HCT116 (cell line): ENCODE results near the gene EPS8.

ENCODE experiments used
- EZH2 ChIP-seq: fragments of 200-600 bp; sonication (generic); IDR thresholded peaks from 2 replicates; pipeline ENCODE4 v1.6.1; 2017; ENCODE audit warnings: antibody characterized with exemption, mixed run types
- EZH2phosphoT487 ChIP-seq: fragments of 200-600 bp; IDR thresholded peaks from 2 replicates; pipeline ENCODE4 v1.6.1; 2018; ENCODE audit warnings: antibody characterized with exemption, borderline replicate concordance
- POLR2A ChIP-seq: IDR thresholded peaks from 2 replicates; pipeline ENCODE4 v1.7.0; 2011; ENCODE audit warnings: borderline replicate concordance; ENCODE audit not compliant: insufficient read depth, insufficient read length; ENCODE audit errors: extremely low read depth
- POLR2AphosphoS5 ChIP-seq: IDR thresholded peaks from 2 replicates; pipeline ENCODE4 v1.6.1; 2011; ENCODE audit warnings: mild to moderate bottlenecking, low read depth, low read length, moderate library complexity
- TCF7L2 ChIP-seq: IDR thresholded peaks from 2 replicates; pipeline ENCODE4 v1.7.0; 2011; ENCODE audit warnings: borderline replicate concordance, inconsistent platforms; ENCODE audit not compliant: insufficient read depth, insufficient read length; ENCODE audit errors: extremely low read depth
- TF ChIP-seq, protein P1 (sequence below), 3 experiments: fragments of 200-600 bp in 1 of 3; sonication (generic) in 1 of 3; IDR thresholded peaks in 2 of 3; conservative IDR thresholded peaks in 1 of 3; 2 replicates each; pipeline ENCODE4 v1.5.1; 2012 to 2017; ENCODE audit warnings: low read depth in 2 of 3, low read length in 2 of 3, antibody characterized with exemption in 1 of 3, borderline replicate concordance in 1 of 3, control low read depth in 1 of 3, mild to moderate bottlenecking in 1 of 3, mixed read lengths in 1 of 3, mixed run types in 1 of 3, moderate library complexity in 1 of 3; ENCODE audit not compliant: insufficient read depth in 1 of 3

DNA sequence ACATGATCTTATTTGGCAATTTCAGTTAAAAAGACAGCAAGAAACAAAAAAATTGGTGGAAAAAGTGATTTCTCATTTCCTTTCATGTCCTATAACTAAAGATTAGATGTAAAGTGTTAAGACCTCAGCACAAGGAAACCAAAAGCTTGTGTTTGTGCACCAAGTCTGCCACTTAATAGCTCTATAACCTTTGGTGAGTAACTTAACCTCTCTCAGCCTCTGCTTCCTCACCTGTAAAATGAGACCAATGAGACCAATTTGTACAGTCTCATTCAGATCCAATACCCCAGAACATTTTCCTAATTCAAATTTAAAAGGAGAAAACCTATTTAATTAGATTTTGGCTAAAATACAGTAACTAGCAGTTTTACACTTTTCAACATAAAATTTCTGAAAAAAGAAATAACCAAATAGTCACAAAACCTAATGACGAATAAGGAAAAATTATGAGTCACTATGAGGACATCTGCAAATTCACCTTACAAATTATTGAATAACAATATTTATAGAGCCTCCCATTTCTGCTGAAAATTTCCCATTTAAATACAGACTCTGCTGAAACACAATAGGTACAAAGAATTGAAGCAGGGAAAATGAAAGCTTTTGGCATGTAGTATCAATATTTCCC is 71.1 kb downstream of the EPS8 start:
- TF ChIP-seq EZH2phosphoT487 (no peak), POLR2A (no peak), POLR2AphosphoS5 (no peak), TCF7L2 (no peak), EZH2 (no peak)
- TF ChIP-seq, protein P1, sequence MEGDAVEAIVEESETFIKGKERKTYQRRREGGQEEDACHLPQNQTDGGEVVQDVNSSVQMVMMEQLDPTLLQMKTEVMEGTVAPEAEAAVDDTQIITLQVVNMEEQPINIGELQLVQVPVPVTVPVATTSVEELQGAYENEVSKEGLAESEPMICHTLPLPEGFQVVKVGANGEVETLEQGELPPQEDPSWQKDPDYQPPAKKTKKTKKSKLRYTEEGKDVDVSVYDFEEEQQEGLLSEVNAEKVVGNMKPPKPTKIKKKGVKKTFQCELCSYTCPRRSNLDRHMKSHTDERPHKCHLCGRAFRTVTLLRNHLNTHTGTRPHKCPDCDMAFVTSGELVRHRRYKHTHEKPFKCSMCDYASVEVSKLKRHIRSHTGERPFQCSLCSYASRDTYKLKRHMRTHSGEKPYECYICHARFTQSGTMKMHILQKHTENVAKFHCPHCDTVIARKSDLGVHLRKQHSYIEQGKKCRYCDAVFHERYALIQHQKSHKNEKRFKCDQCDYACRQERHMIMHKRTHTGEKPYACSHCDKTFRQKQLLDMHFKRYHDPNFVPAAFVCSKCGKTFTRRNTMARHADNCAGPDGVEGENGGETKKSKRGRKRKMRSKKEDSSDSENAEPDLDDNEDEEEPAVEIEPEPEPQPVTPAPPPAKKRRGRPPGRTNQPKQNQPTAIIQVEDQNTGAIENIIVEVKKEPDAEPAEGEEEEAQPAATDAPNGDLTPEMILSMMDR (IDR thresholded peaks at IDR 0.05 in 2 of 3, conservative IDR thresholded peaks at IDR 0.05 in 1 of 3; ENCODE audit: borderline replicate concordance in 1 of 3, insufficient read depth in 1 of 3, low read depth in 2 of 3, low read length in 2 of 3): no peak
